ENCODE results near the gene SNX18. TPM values are rescaled to one million over a fixed set of nuclear protein-coding genes. Genes with fewer than 3 reads are reported as not detected.

Gene SNX18
- total and polyA plus RNA-seq, 2 of the 4 experiments (the other 2 are of a cell fraction): 31.2 to 50.0 TPM

- no peak overlapping the region; the same call in 1 of the 2 replicates for H3K4ac ChIP-seq (ENCODE audit: low read depth, low read length)
- H3K9me1 ChIP-seq (ENCODE audit: insufficient read depth, low read length): peaks cover 9% of the 10 kb centered on the region
- H3K18ac ChIP-seq (ENCODE audit: low read depth, low read length): peak overlapping the region; percentile 36; the same call in 1 of the 2 replicates
- no TSS peak for BruUV-seq (replicated peaks)
- dilution Hi-C loops (cut with HindIII; ENCODE audit: low sequenced_read_pairs, unreplicated experiment) (no loop called here), intact Hi-C loops (cut with micrococcal nuclease) (loop anchor here (5.0 to 10.0 kb wide), 2 partner anchors 186 to 271 kb away; no protein-coding TSS in a partner anchor), in situ Hi-C loops (cut with MboI; ENCODE audit: low sequenced_read_pairs) (loop anchor here (5.0 kb wide), 1 partner anchor 346 kb away; no protein-coding TSS in a partner anchor)
- ChIA-PET POLR2A (ENCODE audit: unreplicated experiment) (no interaction called here), CTCF (interaction anchor here (0.6 to 3.0 kb wide), 7 partner anchors 121 to 643 kb away, joined by 3 to 14 read pairs (median 3); no protein-coding TSS in a partner anchor)
- TF ChIP-seq MAFK (IDR thresholded peaks at IDR 0.05; ENCODE audit: low read depth, low read length) (no peak), CHD1 (IDR thresholded peaks at IDR 0.05; ENCODE audit: low read depth, low read length) (no peak), RFX5 (IDR thresholded peaks at IDR 0.05; ENCODE audit: low read depth, low read length) (no peak), SMC3 (IDR thresholded peaks at IDR 0.05; ENCODE audit: low read depth, low read length) (no peak), FOS (IDR thresholded peaks at IDR 0.05; ENCODE audit: low read depth, low read length) (peak; percentile 22; the same call in 1 of the 2 replicates)
- H3K4me2 ChIP-seq (ENCODE audit: low read depth, low read length): no peak overlapping the region
- peaks cover 0 to 27% of the 10 kb centered on the region in 2 experiments; a peak in 2 of 4 replicates for H3K79me1 ChIP-seq (ENCODE audit: low read depth in 1 of 2, low read length in 2 of 2)
- no peak overlapping the region for H3K9ac ChIP-seq (ENCODE audit: low read depth, low read length)
- peaks cover 9% of the 10 kb centered on the region for H3K9me3 ChIP-seq (ENCODE audit: control insufficient read depth, insufficient read depth, low read length)
- peak overlapping the region; percentile 40; the same call in 1 of the 3 replicates for H2BK15ac ChIP-seq (ENCODE audit: low read depth, low read length)
- peak overlapping the region; percentile 91; the same call in 1 of the 2 replicates for H2BK120ac ChIP-seq (ENCODE audit: low read depth, low read length)
- H3K4me3 ChIP-seq (ENCODE audit: insufficient read depth, low read depth, low read length): no peak overlapping the region
- no peak overlapping the region for H2AK9ac ChIP-seq (replicated peaks; ENCODE audit: low read depth, low read length, poor library complexity)
- no CpG with 5 or more reads among the region's 4 CpGs for WGBS, 2 experiments (ENCODE audit: extremely low coverage in 2 of 2, insufficient read length in 1 of 2)
- DNase-seq (peak; percentile 56), ATAC-seq (ENCODE audit: low read depth) (no peak)
- H2BK5ac ChIP-seq (ENCODE audit: low read depth, low read length, poor library complexity, severe bottlenecking): peak overlapping the region; percentile 54
- no peaks in the 10 kb centered on the region for H3K27me3 ChIP-seq (ENCODE audit: control insufficient read depth, insufficient read depth, low read length)
- H2AK5ac ChIP-seq (ENCODE audit: low read depth, low read length): peak overlapping the region; percentile 73; the same call in 1 of the 2 replicates
- no peak overlapping the region for H2AFZ ChIP-seq (replicated peaks; ENCODE audit: low read length, poor library complexity)
- 0 out of 2 replicates have a peak overlapping the region, but pooled peaks have one; percentile 16 for H2BK20ac ChIP-seq (ENCODE audit: low read depth, low read length)
- peaks cover 11% of the 10 kb centered on the region for H3K4me1 ChIP-seq (ENCODE audit: control insufficient read depth, insufficient read depth, low read length)
- no peak overlapping the region; the same call in 1 of the 2 replicates for H3K56ac ChIP-seq (ENCODE audit: extremely low read depth, insufficient read depth, low read length)
- H4K5ac ChIP-seq (ENCODE audit: low read depth, low read length): no peak overlapping the region
- peaks cover 17% of the 10 kb centered on the region for H3K36me3 ChIP-seq (ENCODE audit: control insufficient read depth, insufficient read depth, low read length)
- peak overlapping the region; percentile 43 to 45; a peak in 2 of 4 replicates for H4K8ac ChIP-seq (ENCODE audit: low read depth in 2 of 2, low read length in 2 of 2)
- H3K23ac ChIP-seq (ENCODE audit: low read depth, low read length): peak overlapping the region; percentile 73; the same call in 1 of the 2 replicates
- H3K14ac ChIP-seq (replicated peaks; ENCODE audit: low read depth, low read length): no peak overlapping the region; the same call in 1 of the 2 replicates
- peaks cover 23% of the 10 kb centered on the region for H4K20me1 ChIP-seq (ENCODE audit: insufficient read depth, low read length)
- no peak overlapping the region for H4K91ac ChIP-seq (ENCODE audit: insufficient read depth, low read depth, low read length)
- H3K27ac ChIP-seq (ENCODE audit: insufficient read depth, low read length): no peak overlapping the region
These were observed 1.4 kb upstream of the SNX18 start for GRCh38 chr5:54516051-54516655.
